Activated T-cell treated with anti-CD3 and anti-CD28 coated beads, Interleukin-2, amount 50 U/mL, for 1 hour (primary cell): ENCODE measurements around the gene HOXC9.

Experiments used
- DNase-seq: peaks from one replicate; pipeline ENCODE4 v3.0.0-alpha.2; 2020

Gene HOXC9

GRCh38 chr12:53976823-53977595 is 23.0 kb upstream of the HOXC9 start:
- DNase-seq = no peak

GRCh38 chr12:53977596-53978445 is 22.1 kb upstream of the HOXC9 start:
- no peak for DNase-seq

GRCh38 chr12:53978477-53979356 is 21.2 kb upstream of the HOXC9 start:
- no peak for DNase-seq

- no peak for DNase-seq
Measured at GRCh38 chr12:53980104-53980801, 19.7 kb upstream of the HOXC9 start.

- no peak for DNase-seq
Measured at GRCh38 chr12:53980802-53981496, 19.0 kb upstream of the HOXC9 start.

- no peak for DNase-seq
Measured at GRCh38 chr12:53981634-53982565, 18.1 kb upstream of the HOXC9 start.

GRCh38 chr12:53982648-53983567 is 17.1 kb upstream of the HOXC9 start:
- no peak for DNase-seq

- DNase-seq = no peak
Measured at GRCh38 chr12:53983568-53983949, 16.4 kb upstream of the HOXC9 start.

GRCh38 chr12:53983950-53984572 is 15.9 kb upstream of the HOXC9 start:
- no peak for DNase-seq

- peak; percentile 73 for DNase-seq
Measured at GRCh38 chr12:53984901-53985691, 14.9 kb upstream of the HOXC9 start, which contains the start of gene HOXC10. Gene HOXC10, plus strand, starts transcription at chr12:53985146. Its CDS starts 114 bp downstream, at chr12:53985260.

- no peak for DNase-seq
Measured at GRCh38 chr12:53985692-53985993, 14.3 kb upstream of the HOXC9 start.

GRCh38 chr12:53985994-53986685 is 13.8 kb upstream of the HOXC9 start:
- DNase-seq = no peak

- no peak for DNase-seq
Measured at GRCh38 chr12:53986686-53987483, 13.1 kb upstream of the HOXC9 start.

- DNase-seq = no peak
Measured at GRCh38 chr12:53987787-53988230, 12.2 kb upstream of the HOXC9 start.

- no peak for DNase-seq
Measured at GRCh38 chr12:53988541-53989226, 11.3 kb upstream of the HOXC9 start.
